ENCODE results near the gene SRGAP1.

The SRGAP1 gene

DNA sequence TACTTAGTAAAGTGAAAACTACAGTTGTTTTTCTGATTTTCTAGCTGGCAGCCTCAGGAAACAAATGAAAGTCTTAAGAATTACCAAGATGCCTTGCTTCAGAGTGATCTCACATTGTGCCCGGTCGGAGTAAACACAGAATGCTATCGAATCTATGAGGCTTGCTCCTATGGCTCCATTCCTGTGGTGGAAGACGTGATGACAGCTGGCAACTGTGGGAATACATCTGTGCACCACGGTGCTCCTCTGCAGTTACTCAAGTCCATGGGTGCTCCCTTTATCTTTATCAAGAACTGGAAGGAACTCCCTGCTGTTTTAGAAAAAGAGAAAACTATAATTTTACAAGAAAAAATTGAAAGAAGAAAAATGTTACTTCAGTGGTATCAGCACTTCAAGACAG, 35.9 kb upstream of the SRGAP1 start:
- Histone ChIP-seq H3K27ac (ENCODE audit: low read length) (no peak overlapping the region), H2AFZ (ENCODE audit: low read length) (no peak overlapping the region), H3K4me3 (ENCODE audit: low read length) (no peak overlapping the region), H3K4me1 (ENCODE audit: low read length) (peaks cover 2% of the 10 kb centered on the region; the same call in 1 of the 2 replicates), H3K4me2 (ENCODE audit: low read depth, low read length) (no peak overlapping the region), H3K27me3 (replicated peaks; ENCODE audit: insufficient read depth, low read length) (no peaks in the 10 kb centered on the region), H3F3A (ENCODE audit: insufficient read depth, low read length) (no peaks in the 10 kb centered on the region), H3K9me2 (replicated peaks; ENCODE audit: insufficient read depth, low read length) (no peaks in the 10 kb centered on the region), H3K36me3 (replicated peaks; ENCODE audit: insufficient read depth, low read length) (no peaks in the 10 kb centered on the region), H3K9me3 (replicated peaks; ENCODE audit: insufficient read depth, low read length) (no peaks in the 10 kb centered on the region), H3K9ac (ENCODE audit: low read length) (no peak overlapping the region), H4K20me1 (ENCODE audit: insufficient read depth, low read length) (no peaks in the 10 kb centered on the region), H3K79me2 (ENCODE audit: low read length) (no peaks in the 10 kb centered on the region)
- TF ChIP-seq EZH2phosphoT487 (IDR thresholded peaks at IDR 0.05; ENCODE audit: low read length) (no peak), EZH2 (optimal IDR thresholded peaks at IDR 0.05; ENCODE audit: low read depth, low read length) (no peak)
- TF ChIP-seq, protein P1, sequence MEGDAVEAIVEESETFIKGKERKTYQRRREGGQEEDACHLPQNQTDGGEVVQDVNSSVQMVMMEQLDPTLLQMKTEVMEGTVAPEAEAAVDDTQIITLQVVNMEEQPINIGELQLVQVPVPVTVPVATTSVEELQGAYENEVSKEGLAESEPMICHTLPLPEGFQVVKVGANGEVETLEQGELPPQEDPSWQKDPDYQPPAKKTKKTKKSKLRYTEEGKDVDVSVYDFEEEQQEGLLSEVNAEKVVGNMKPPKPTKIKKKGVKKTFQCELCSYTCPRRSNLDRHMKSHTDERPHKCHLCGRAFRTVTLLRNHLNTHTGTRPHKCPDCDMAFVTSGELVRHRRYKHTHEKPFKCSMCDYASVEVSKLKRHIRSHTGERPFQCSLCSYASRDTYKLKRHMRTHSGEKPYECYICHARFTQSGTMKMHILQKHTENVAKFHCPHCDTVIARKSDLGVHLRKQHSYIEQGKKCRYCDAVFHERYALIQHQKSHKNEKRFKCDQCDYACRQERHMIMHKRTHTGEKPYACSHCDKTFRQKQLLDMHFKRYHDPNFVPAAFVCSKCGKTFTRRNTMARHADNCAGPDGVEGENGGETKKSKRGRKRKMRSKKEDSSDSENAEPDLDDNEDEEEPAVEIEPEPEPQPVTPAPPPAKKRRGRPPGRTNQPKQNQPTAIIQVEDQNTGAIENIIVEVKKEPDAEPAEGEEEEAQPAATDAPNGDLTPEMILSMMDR (IDR thresholded peaks at IDR 0.05; ENCODE audit: low read length) = no peak
- no peak for DNase-seq

DNA sequence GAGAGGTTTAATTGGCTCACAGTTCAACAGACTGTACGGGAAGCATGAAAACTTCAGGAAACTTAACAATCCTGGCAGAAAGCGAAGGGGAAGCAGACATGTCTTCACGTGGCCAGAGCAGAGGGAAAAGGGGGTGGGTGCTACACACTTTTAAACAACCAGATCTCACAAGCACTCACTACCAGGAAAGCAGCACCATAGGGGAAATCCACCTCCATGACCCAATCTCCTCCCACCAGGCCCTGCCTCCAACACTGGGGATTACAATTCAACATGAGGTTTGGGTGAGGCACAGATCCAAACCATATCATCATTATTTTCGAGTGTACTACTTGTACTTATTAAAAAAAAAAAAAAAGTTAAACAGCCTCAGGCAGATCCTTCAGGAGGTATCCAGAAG, 34.9 kb upstream of the SRGAP1 start:
- DNase-seq = no peak
- no peaks in the 10 kb centered on the region for H3K79me2 ChIP-seq (ENCODE audit: low read length)
- no peak overlapping the region for H3K27ac ChIP-seq (ENCODE audit: low read length)
- no peaks in the 10 kb centered on the region for H3K36me3 ChIP-seq (replicated peaks; ENCODE audit: insufficient read depth, low read length)
- peaks cover 11% of the 10 kb centered on the region for H3K4me1 ChIP-seq (ENCODE audit: low read length)
- H3K9me2 ChIP-seq (replicated peaks; ENCODE audit: insufficient read depth, low read length) = no peaks in the 10 kb centered on the region
- TF ChIP-seq EZH2phosphoT487 (IDR thresholded peaks at IDR 0.05; ENCODE audit: low read length) = no peak
- no peak for TF ChIP-seq EZH2 (optimal IDR thresholded peaks at IDR 0.05; ENCODE audit: low read depth, low read length)
- TF ChIP-seq, protein P1 (IDR thresholded peaks at IDR 0.05; ENCODE audit: low read length) = no peak
- no peak overlapping the region for H3K4me2 ChIP-seq (ENCODE audit: low read depth, low read length)
- no peaks in the 10 kb centered on the region for H3K9me3 ChIP-seq (replicated peaks; ENCODE audit: insufficient read depth, low read length)
- no peak overlapping the region for H3K9ac ChIP-seq (ENCODE audit: low read length)
- H2AFZ ChIP-seq (ENCODE audit: low read length) = no peak overlapping the region
- H3K4me3 ChIP-seq (ENCODE audit: low read length) = no peak overlapping the region
- no peaks in the 10 kb centered on the region for H4K20me1 ChIP-seq (ENCODE audit: insufficient read depth, low read length)
- H3F3A ChIP-seq (ENCODE audit: insufficient read depth, low read length) = peaks cover 7% of the 10 kb centered on the region
- H3K27me3 ChIP-seq (replicated peaks; ENCODE audit: insufficient read depth, low read length) = no peaks in the 10 kb centered on the region

DNA sequence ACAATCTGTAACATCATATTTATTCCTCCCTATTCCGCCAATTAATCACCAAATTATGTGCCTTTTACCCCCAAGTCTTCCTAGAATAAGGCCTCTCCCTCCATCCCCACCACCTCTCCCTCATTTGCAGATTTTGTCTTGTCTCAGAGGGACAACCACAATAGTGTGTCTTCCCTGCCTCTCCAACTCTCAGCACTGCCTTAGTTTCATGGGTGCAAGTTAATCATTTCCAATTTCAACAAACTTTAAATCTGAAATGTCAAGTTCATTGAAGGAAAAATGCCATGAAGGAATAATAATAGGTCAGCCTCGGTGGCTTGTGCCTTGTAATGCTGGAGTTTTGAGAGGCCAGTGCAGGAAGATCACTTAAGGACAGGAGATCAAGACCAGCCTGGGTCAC, 33.2 kb upstream of the SRGAP1 start:
- Histone ChIP-seq H3K4me1 (ENCODE audit: low read length) (peaks cover 20% of the 10 kb centered on the region), H3K36me3 (replicated peaks; ENCODE audit: insufficient read depth, low read length) (no peaks in the 10 kb centered on the region), H3K9ac (ENCODE audit: low read length) (no peak overlapping the region), H3K79me2 (ENCODE audit: low read length) (no peaks in the 10 kb centered on the region), H3K9me2 (replicated peaks; ENCODE audit: insufficient read depth, low read length) (no peaks in the 10 kb centered on the region), H3K27me3 (replicated peaks; ENCODE audit: insufficient read depth, low read length) (no peaks in the 10 kb centered on the region), H3F3A (ENCODE audit: insufficient read depth, low read length) (peaks cover 11% of the 10 kb centered on the region), H4K20me1 (ENCODE audit: insufficient read depth, low read length) (no peaks in the 10 kb centered on the region), H2AFZ (ENCODE audit: low read length) (no peak overlapping the region), H3K9me3 (replicated peaks; ENCODE audit: insufficient read depth, low read length) (no peaks in the 10 kb centered on the region), H3K27ac (ENCODE audit: low read length) (no peak overlapping the region), H3K4me3 (ENCODE audit: low read length) (no peak overlapping the region), H3K4me2 (ENCODE audit: low read depth, low read length) (no peak overlapping the region)
- TF ChIP-seq EZH2phosphoT487 (IDR thresholded peaks at IDR 0.05; ENCODE audit: low read length) (no peak), EZH2 (optimal IDR thresholded peaks at IDR 0.05; ENCODE audit: low read depth, low read length) (no peak)
- TF ChIP-seq, protein P1 (IDR thresholded peaks at IDR 0.05; ENCODE audit: low read length) = no peak
- DNase-seq = no peak
